BJ (cell line): ENCODE measurements around the gene SPEG. TPM values are rescaled to one million over a fixed set of nuclear protein-coding genes. Genes with fewer than 3 reads are reported as not detected.

Experiments
- CTCF ChIA-PET: fragments of 350-600 bp; formaldehyde crosslinking; extraction: SDS; loops from one replicate; lab custom pipeline; 2021; ENCODE audit warnings: antibody characterized with exemption, inconsistent platforms; lab: Yijun Ruan, JAX
- POLR2A ChIA-PET: fragments of 300-600 bp; sonication (Branson Sonifier 250); formaldehyde crosslinking; extraction: SDS; loops from one replicate; lab custom pipeline; 2021; ENCODE audit warnings: antibody characterized with exemption; lab: Charles Lee
- DNase-seq: peaks from one replicate; pipeline ENCODE4 v3.0.0-alpha.2; 2011; ENCODE audit warnings: low read depth
- H3K27me3 ChIP-seq: 2 replicates; pipeline ENCODE4 v1.6.0; 2011; ENCODE audit warnings: low read length; ENCODE audit not compliant: control insufficient read depth, insufficient read depth
- H3K36me3 ChIP-seq: 2 replicates; pipeline ENCODE4 v1.5.1; 2011; ENCODE audit warnings: low read length; ENCODE audit not compliant: control insufficient read depth, insufficient read depth
- H3K4me3 ChIP-seq: 2 replicates; pipeline ENCODE4 v1.5.1; 2011; ENCODE audit warnings: low read depth, mild to moderate bottlenecking, control low read depth, low read length
- polyA plus RNA-seq: library from polyadenylated mRNA; depleted of rRNA; stranded (reverse); fragments of >200 nt; gene quantifications from 2 replicates; pipeline ENCODE4 v1.2.3, GENCODE V29; 2011
- TF ChIP-seq, protein P1 (sequence below): IDR thresholded peaks from 2 replicates; pipeline ENCODE4 v1.5.1; 2011; ENCODE audit warnings: low read depth, mild to moderate bottlenecking, control low read depth, inconsistent platforms, low read length, moderate library complexity; ENCODE audit not compliant: insufficient read depth

SPEG gene
- polyA plus RNA-seq, 1 experiment: 69.9 TPM

DNA sequence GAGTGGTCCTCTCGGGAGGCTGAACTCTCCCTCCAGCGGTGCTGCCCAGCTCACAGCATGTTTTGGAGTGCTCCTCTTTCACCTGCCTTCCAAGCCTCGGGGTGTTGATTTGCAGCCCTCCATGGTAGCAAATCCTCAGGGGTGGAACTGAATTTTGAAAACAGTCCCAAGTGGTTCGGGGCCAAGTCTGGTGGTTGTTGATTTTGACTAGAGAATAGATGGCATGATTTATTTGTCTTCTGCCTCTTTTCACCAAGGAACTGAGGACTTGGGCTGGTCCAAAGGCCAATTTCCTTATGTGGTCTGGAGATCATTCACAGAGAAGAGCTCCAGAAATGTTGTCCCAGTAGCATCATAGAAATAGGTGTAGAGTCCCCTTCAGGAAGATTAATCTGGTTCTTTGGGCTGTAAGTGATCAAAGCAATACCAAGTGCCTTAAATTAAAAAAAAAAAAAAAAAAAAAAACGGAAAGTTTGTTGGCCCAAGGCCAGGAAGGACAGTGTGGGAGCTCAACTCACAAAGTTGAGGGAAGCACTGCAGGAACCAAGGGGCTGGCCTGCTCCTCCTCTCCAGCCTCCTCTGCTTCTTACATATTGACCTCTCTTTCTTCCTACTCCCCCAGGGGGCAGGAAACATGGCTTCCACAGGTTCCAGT lies 18.9 kb upstream of the SPEG start:
- TF ChIP-seq, protein P1, sequence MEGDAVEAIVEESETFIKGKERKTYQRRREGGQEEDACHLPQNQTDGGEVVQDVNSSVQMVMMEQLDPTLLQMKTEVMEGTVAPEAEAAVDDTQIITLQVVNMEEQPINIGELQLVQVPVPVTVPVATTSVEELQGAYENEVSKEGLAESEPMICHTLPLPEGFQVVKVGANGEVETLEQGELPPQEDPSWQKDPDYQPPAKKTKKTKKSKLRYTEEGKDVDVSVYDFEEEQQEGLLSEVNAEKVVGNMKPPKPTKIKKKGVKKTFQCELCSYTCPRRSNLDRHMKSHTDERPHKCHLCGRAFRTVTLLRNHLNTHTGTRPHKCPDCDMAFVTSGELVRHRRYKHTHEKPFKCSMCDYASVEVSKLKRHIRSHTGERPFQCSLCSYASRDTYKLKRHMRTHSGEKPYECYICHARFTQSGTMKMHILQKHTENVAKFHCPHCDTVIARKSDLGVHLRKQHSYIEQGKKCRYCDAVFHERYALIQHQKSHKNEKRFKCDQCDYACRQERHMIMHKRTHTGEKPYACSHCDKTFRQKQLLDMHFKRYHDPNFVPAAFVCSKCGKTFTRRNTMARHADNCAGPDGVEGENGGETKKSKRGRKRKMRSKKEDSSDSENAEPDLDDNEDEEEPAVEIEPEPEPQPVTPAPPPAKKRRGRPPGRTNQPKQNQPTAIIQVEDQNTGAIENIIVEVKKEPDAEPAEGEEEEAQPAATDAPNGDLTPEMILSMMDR: no peak
- Histone ChIP-seq H3K27me3 (no peaks in the 10 kb centered on the region), H3K4me3 (no peak overlapping the region), H3K36me3 (no peaks in the 10 kb centered on the region)
- no peak for DNase-seq
- POLR2A ChIA-PET: no interaction called here
- CTCF ChIA-PET: interaction anchor here (1.1 to 2.6 kb wide), 6 partner anchors 9 to 114 kb away, joined by 3 to 7 read pairs (median 4); no protein-coding TSS in a partner anchor

DNA sequence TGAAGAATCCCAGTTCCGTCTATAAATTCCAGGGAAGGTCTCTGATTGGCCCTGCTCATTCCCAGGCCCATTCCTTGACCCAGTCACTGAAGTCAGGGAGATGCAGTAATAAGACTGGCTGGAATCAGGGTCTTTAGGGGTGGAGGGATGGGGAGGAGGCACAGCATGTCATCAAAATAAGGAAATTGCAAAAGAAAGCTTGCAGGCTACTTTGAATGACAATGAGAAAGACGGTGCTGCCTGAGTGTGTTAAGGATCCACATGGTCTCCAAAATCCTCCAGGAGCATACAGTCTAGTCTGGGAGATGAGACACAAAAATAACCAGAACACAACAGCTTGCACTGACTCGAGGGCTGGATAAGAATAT lies 18.4 kb upstream of the SPEG start:
- no peak for DNase-seq
- CTCF ChIA-PET: interaction anchor here (1.2 to 2.6 kb wide), 6 partner anchors 9 to 114 kb away, joined by 3 to 7 read pairs (median 4); partner anchors contain the start of gene SPEG
- H3K4me3 ChIP-seq: no peak overlapping the region
- no peaks in the 10 kb centered on the region for H3K36me3 ChIP-seq
- TF ChIP-seq, protein P1: no peak
- POLR2A ChIA-PET: no interaction called here
- H3K27me3 ChIP-seq: no peaks in the 10 kb centered on the region

DNA sequence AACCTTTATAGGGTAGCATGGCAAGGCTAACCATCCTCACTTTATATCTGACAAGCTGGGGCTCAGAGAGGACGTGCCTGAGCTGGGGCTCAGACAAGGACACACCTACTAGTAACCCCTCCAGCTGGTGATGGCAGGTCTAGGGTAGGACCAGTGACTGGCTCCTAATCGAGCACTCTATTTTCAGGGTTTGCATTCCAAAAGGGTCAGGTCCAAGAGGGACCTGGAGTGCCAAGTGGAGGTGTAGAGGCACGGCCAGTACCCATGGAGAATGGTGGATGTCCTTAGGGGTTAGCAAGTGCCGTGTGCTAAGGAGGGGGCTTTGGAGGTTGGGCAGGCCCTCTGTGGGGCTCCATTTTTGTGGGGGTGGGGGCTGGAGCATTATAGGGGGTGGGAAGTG lies 17.7 kb upstream of the SPEG start:
- no peak for DNase-seq
- Histone ChIP-seq H3K4me3 (no peak overlapping the region), H3K36me3 (no peaks in the 10 kb centered on the region), H3K27me3 (no peaks in the 10 kb centered on the region)
- ChIA-PET CTCF (interaction anchor here (1.2 to 2.6 kb wide), 5 partner anchors 10 to 113 kb away, joined by 3 to 7 read pairs (median 4); partner anchors contain the start of gene SPEG), POLR2A (no interaction called here)
- TF ChIP-seq, protein P1: no peak

- CTCF ChIA-PET: interaction anchor here (1.2 to 2.6 kb wide), 4 partner anchors 10 to 113 kb away, joined by 4 to 7 read pairs (median 5); partner anchors contain the start of gene SPEG
- DNase-seq: no peak
- Histone ChIP-seq H3K27me3 (no peaks in the 10 kb centered on the region), H3K4me3 (no peak overlapping the region), H3K36me3 (no peaks in the 10 kb centered on the region)
- TF ChIP-seq, protein P1: no peak
- POLR2A ChIA-PET: no interaction called here
These were observed 17.3 kb upstream of the SPEG start for GRCh38 chr2:219417374-219417773.

DNA sequence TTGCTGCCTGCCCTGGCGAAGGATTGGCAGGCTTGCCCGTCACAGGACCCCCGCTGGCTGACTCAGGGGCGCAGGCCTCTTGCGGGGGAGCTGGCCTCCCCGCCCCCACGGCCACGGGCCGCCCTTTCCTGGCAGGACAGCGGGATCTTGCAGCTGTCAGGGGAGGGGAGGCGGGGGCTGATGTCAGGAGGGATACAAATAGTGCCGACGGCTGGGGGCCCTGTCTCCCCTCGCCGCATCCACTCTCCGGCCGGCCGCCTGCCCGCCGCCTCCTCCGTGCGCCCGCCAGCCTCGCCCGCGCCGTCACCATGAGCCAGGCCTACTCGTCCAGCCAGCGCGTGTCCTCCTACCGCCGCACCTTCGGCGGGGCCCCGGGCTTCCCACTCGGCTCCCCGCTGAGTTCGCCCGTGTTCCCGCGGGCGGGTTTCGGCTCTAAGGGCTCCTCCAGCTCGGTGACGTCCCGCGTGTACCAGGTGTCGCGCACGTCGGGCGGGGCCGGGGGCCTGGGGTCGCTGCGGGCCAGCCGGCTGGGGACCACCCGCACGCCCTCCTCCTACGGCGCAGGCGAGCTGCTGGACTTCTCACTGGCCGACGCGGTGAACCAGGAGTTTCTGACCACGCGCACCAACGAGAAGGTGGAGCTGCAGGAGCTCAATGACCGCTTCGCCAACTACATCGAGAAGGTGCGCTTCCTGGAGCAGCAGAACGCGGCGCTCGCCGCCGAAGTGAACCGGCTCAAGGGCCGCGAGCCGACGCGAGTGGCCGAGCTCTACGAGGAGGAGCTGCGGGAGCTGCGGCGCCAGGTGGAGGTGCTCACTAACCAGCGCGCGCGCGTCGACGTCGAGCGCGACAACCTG lies 16.3 kb upstream of the SPEG start, which contains the start of gene DES:
TSS of gene DES (plus strand) at position 223 of the 857 bp plus-strand sequence. CDS start at position 309, 86 bp downstream.
- POLR2A ChIA-PET: interaction anchor here (0.5 to 0.6 kb wide), 2 partner anchors 108 to 165 kb away, joined by 3 to 4 read pairs; partner anchors contain the start of gene TUBA4A
- H3K4me3 ChIP-seq: no peak within 1 kb of the TSS
- no peaks in the 10 kb centered on the region for H3K27me3 ChIP-seq
- DNase-seq: no peak
- no peaks in the 10 kb centered on the region for H3K36me3 ChIP-seq
- CTCF ChIA-PET: interaction anchor here (0.9 to 2.6 kb wide), 4 partner anchors 11 to 35 kb away, joined by 4 to 8 read pairs (median 5); no protein-coding TSS in a partner anchor
- TF ChIP-seq, protein P1: peak; percentile 7; the same call in 1 of the 2 replicates
